Measurements from ENCODE around the gene SPAG7. TPM values are rescaled to one million over a fixed set of nuclear protein-coding genes. Genes with fewer than 3 reads are reported as not detected.

The SPAG7 gene
- polyA plus RNA-seq, 1 donor (not counting 4 experiments of a cell fraction or from before 2014, with no cell fraction given), result 65.7 TPM

GRCh38 chr17:4999430-5000093, 31.9 kb upstream of the SPAG7 start:
- FAIRE-seq (no peak), DNase-seq (ENCODE audit: low read depth, low spot score) (no peak)
- TF ChIP-seq EZH2 (IDR thresholded peaks at IDR 0.05; ENCODE audit: low read length), result no peak
- no peak for TF ChIP-seq CTCF (optimal IDR thresholded peaks at IDR 0.05 in 1 of 3, IDR thresholded peaks at IDR 0.05 in 1 of 3, conservative IDR thresholded peaks at IDR 0.05 in 1 of 3; ENCODE audit: extremely low read depth in 1 of 3, insufficient read depth in 2 of 3, low read length in 3 of 3)
- Histone ChIP-seq H3K36me3 (ENCODE audit: control insufficient read depth in 2 of 2, extremely low read depth in 1 of 2, insufficient read depth in 2 of 2, low read length in 2 of 2) (peaks cover 34 to 38% of the 10 kb centered on the region in 2 experiments), H3K4me2 (ENCODE audit: control insufficient read depth, extremely low read depth, insufficient read depth, low read depth, low read length) (peak overlapping the region; percentile 81), H3K4me1 (ENCODE audit: control insufficient read depth, extremely low read depth, insufficient read depth, low read length) (peaks cover 16% of the 10 kb centered on the region), H4K20me1 (ENCODE audit: control insufficient read depth, extremely low read depth, insufficient read depth, low read length) (peaks cover 3% of the 10 kb centered on the region), H3K9me3 (ENCODE audit: control insufficient read depth, low read depth, low read length) (no peaks in the 10 kb centered on the region), H3K9me1 (ENCODE audit: control insufficient read depth, extremely low read depth, insufficient read depth, low read length) (no peaks in the 10 kb centered on the region), H3K27ac (ENCODE audit: control insufficient read depth, insufficient read depth, low read length) (no peak overlapping the region), H3K4me3 (ENCODE audit: control insufficient read depth in 2 of 3, extremely low read depth in 1 of 3, insufficient read depth in 2 of 3, low read depth in 1 of 3, low read length in 3 of 3) (peak overlapping the region; percentile 92 to 99 (median 97)), H3K27me3 (ENCODE audit: control insufficient read depth, extremely low read depth, insufficient read depth, low read length) (no peaks in the 10 kb centered on the region), H3K79me2 (ENCODE audit: control insufficient read depth, insufficient read depth, low read length) (peaks cover 39% of the 10 kb centered on the region), H3K9ac (ENCODE audit: control insufficient read depth, extremely low read depth, insufficient read depth, low read length) (peak overlapping the region; percentile 86), H2AFZ (ENCODE audit: control insufficient read depth, low read length) (no peak overlapping the region)
- dilution Hi-C loops (cut with MboI; ENCODE audit: extremely low pct_ligation_motif_present, low sequenced_read_pairs), result loop anchor here (10.0 kb wide), 1 partner anchor 55 kb away; the partner anchor contains the start of genes PFN1, RNF167 and SLC25A11

GRCh38 chr17:4998732-4999429, 31.3 kb upstream of the SPAG7 start:
- peak overlapping the region; percentile 92 to 99 (median 97) for H3K4me3 ChIP-seq (ENCODE audit: control insufficient read depth in 2 of 3, extremely low read depth in 1 of 3, insufficient read depth in 2 of 3, low read depth in 1 of 3, low read length in 3 of 3)
- H4K20me1 ChIP-seq (ENCODE audit: control insufficient read depth, extremely low read depth, insufficient read depth, low read length), result peaks cover 3% of the 10 kb centered on the region
- no peaks in the 10 kb centered on the region for H3K9me3 ChIP-seq (ENCODE audit: control insufficient read depth, low read depth, low read length)
- H3K4me1 ChIP-seq (ENCODE audit: control insufficient read depth, extremely low read depth, insufficient read depth, low read length), result peaks cover 16% of the 10 kb centered on the region
- no peaks in the 10 kb centered on the region for H3K9me1 ChIP-seq (ENCODE audit: control insufficient read depth, extremely low read depth, insufficient read depth, low read length)
- H3K79me2 ChIP-seq (ENCODE audit: control insufficient read depth, insufficient read depth, low read length), result peaks cover 39% of the 10 kb centered on the region
- no peaks in the 10 kb centered on the region for H3K27me3 ChIP-seq (ENCODE audit: control insufficient read depth, extremely low read depth, insufficient read depth, low read length)
- dilution Hi-C loops (cut with MboI; ENCODE audit: extremely low pct_ligation_motif_present, low sequenced_read_pairs), result no loop called here
- H3K4me2 ChIP-seq (ENCODE audit: control insufficient read depth, extremely low read depth, insufficient read depth, low read depth, low read length), result peak overlapping the region; percentile 81
- TF ChIP-seq EZH2 (IDR thresholded peaks at IDR 0.05; ENCODE audit: low read length), result no peak
- no peak for TF ChIP-seq CTCF (optimal IDR thresholded peaks at IDR 0.05 in 1 of 3, IDR thresholded peaks at IDR 0.05 in 1 of 3, conservative IDR thresholded peaks at IDR 0.05 in 1 of 3; ENCODE audit: extremely low read depth in 1 of 3, insufficient read depth in 2 of 3, low read length in 3 of 3)
- H3K36me3 ChIP-seq (ENCODE audit: control insufficient read depth in 2 of 2, extremely low read depth in 1 of 2, insufficient read depth in 2 of 2, low read length in 2 of 2), result peaks cover 27 to 32% of the 10 kb centered on the region in 2 experiments
- peak overlapping the region; percentile 40 for H2AFZ ChIP-seq (ENCODE audit: control insufficient read depth, low read length)
- peak overlapping the region; percentile 86 for H3K9ac ChIP-seq (ENCODE audit: control insufficient read depth, extremely low read depth, insufficient read depth, low read length)
- DNase-seq (ENCODE audit: low read depth, low spot score) (no peak), FAIRE-seq (peak; percentile 44)
- H3K27ac ChIP-seq (ENCODE audit: control insufficient read depth, insufficient read depth, low read length), result peak overlapping the region; percentile 52

Measured in keratinocyte (primary cell).